ENCODE data around the gene C19orf53. TPM values are rescaled to one million over a fixed set of nuclear protein-coding genes. Genes with fewer than 3 reads are reported as not detected.

C19orf53 gene
- total RNA-seq, 4 donors from 2014 or later = 90.1 to 133 (median 113) TPM

DNA sequence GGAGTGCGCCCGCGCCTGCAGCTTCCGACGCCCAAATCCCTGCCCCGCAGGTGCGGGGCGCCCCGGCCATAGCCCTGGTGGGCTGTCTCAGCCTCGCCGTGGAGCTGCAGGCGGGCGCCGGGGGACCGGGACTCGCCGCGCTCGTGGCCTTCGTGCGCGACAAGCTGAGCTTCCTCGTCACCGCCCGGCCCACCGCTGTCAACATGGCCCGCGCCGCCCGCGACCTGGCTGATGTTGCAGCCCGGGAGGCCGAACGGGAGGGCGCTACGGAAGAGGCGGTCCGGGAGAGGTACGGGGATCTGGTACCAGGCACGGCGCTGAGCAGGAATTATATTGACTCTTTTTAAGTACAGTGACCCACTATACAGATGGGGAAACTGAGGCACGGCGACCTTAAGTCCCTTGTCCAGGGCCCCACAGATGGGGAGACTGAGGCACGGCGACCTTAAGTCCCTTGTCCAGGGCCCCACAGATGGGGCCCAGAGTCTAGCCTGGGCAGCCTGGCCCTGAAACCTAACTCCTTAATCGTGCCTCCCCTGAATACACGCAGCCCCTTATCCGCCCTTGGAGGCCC is 9.3 kb upstream of the C19orf53 start:
- TF ChIP-seq CTCF (IDR thresholded peaks at IDR 0.05; ENCODE audit: low read depth) = no peak

DNA sequence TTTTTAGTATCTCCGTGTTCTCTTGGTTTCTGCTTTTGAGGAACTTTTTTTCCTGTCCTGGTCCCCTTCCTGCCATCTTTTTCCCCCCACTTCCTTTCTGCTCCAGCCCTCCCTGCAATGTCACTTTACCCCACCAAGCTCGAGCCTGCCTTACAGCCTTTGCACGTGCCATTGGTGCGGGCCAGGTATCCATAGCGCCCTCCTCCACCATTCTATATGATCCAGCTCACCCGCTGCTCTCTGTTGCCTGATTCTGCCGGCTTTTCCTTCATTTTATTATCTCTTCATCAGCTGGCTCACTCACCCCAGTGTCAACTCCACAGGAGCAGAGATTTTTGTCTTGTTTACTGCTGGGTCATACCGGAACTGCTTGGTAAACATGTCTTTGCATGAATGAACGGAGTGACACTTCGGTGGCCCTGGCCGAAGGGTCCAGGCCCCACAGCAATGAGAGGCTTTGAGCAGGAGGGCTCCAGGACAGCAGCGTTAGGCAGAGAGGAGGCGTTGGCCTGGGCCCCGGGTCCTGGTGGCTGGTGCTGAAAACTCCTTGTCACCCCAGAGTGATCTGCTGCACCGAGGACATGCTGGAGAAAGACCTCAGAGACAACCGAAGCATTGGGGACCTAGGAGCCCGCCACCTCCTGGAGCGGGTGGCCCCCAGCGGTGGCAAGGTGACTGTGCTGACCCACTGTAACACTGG is 8.7 kb upstream of the C19orf53 start:
- TF ChIP-seq CTCF (IDR thresholded peaks at IDR 0.05; ENCODE audit: low read depth) = no peak

DNA sequence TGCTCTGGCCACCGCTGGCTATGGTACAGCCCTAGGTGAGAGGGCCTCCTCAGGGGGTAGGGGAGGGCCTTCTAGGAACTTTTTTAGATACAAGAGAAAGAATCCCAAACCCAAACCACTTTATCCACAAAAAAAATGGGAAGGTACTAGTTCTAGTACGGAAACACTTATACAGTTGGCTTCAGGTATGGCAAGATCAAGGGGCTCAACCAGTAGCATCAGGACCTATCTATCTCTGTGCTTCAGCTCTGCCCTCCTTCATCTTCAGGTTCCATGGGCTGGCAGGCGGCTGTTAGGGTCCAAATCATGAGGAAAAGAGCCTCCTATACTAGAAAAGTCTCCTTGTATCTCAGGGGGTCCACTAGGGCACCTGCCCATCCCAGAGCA is 8.2 kb upstream of the C19orf53 start:
- no peak for TF ChIP-seq CTCF (IDR thresholded peaks at IDR 0.05; ENCODE audit: low read depth)

GRCh38 chr19:13768510-13768909 is 5.7 kb upstream of the C19orf53 start:
- TF ChIP-seq CTCF (IDR thresholded peaks at IDR 0.05; ENCODE audit: low read depth) = no peak

GRCh38 chr19:13770013-13770635 is 4.1 kb upstream of the C19orf53 start:
- no peak for TF ChIP-seq CTCF (IDR thresholded peaks at IDR 0.05; ENCODE audit: low read depth)

DNA sequence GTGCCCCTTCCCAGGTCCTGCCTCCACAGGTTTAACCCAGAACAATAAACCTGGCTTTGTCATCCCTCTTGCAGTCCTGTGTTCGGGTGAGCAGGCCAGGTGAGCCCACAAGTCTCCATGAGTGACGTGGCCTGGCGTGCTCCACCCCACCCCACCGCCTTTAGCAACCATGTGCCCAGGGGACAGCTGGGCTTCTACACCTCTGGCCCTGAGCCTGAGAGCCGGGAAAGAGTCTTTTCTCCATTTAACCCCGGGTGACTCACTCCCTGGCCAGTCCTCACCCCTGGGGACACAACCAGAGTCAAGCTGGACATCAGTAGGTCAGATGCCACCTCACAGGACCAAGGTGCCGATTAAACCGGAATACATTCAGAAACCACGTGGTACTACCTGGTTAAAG is 4.1 kb downstream of the C19orf53 start:
- no peak for TF ChIP-seq CTCF (IDR thresholded peaks at IDR 0.05; ENCODE audit: low read depth)

GRCh38 chr19:13778847-13779246 is 4.6 kb downstream of the C19orf53 start:
- no peak for TF ChIP-seq CTCF (IDR thresholded peaks at IDR 0.05; ENCODE audit: low read depth)

Measured in subcutaneous adipose tissue (tissue), 4 donors.